RWPE2 (cell line): ENCODE measurements around the gene CYP2A6.
A peak's percentile ranks its signal among the peaks of the same experiment; 100 is the strongest.

Experiments used
- ATAC-seq: fragments of 200-7000 bp; cut with Tn5 transposase; 3 replicates; pipeline ENCODE4 v1.9.1; 2021; ENCODE audit warnings: low read depth
- DNase-seq: peaks from one replicate; pipeline ENCODE4 v3.0.0-alpha.2; 2020; ENCODE audit warnings: low spot score
- H3K27ac ChIP-seq: fragments of 450-650 bp; 2 replicates; pipeline ENCODE4 v1.5.1; 2017; ENCODE audit warnings: mild to moderate bottlenecking; ENCODE audit not compliant: poor library complexity, severe bottlenecking
- H3K27me3 ChIP-seq: fragments of 250-450 bp; sonication (Bioruptor Pico); 2 replicates; pipeline ENCODE4 v1.5.1; 2021; ENCODE audit warnings: mild to moderate bottlenecking, moderate library complexity; ENCODE audit not compliant: insufficient read depth, poor library complexity, severe bottlenecking
- H3K36me3 ChIP-seq: fragments of 250-450 bp; sonication (Bioruptor Pico); 2 replicates; pipeline ENCODE4 v1.5.1; 2020; ENCODE audit warnings: low read depth, mild to moderate bottlenecking, moderate library complexity
- H3K4me1 ChIP-seq: fragments of 250-450 bp; sonication (Bioruptor Pico); 2 replicates; pipeline ENCODE4 v1.5.1; 2021; ENCODE audit warnings: mild to moderate bottlenecking, moderate library complexity; ENCODE audit not compliant: insufficient read depth, poor library complexity, severe bottlenecking
- H3K4me3 ChIP-seq: fragments of 250-450 bp; sonication (Bioruptor Pico); 2 replicates; pipeline ENCODE4 v1.5.1; 2021; ENCODE audit warnings: mild to moderate bottlenecking, moderate library complexity; ENCODE audit not compliant: severe bottlenecking
- H3K9me3 ChIP-seq: fragments of 250-450 bp; sonication (Bioruptor Pico); 2 replicates; pipeline ENCODE4 v1.5.1; 2021; ENCODE audit warnings: mild to moderate bottlenecking, moderate library complexity; ENCODE audit not compliant: severe bottlenecking
- CTCF ChIP-seq: fragments of 450-650 bp; IDR thresholded peaks from one replicate; pipeline ENCODE4 v1.5.1; 2017; ENCODE audit warnings: mild to moderate bottlenecking, moderate library complexity; ENCODE audit not compliant: poor library complexity, severe bottlenecking

The CYP2A6 gene

GRCh38 chr19:40797166-40797962 lies 52.9 kb downstream of the CYP2A6 start:
- Histone ChIP-seq H3K36me3 (peaks cover 21% of the 10 kb centered on the region), H3K4me1 (peaks cover 14% of the 10 kb centered on the region), H3K9me3 (no peaks in the 10 kb centered on the region), H3K27me3 (no peaks in the 10 kb centered on the region), H3K27ac (peak overlapping the region; percentile 79), H3K4me3 (no peak overlapping the region)
- no peak for TF ChIP-seq CTCF
- no peak for DNase-seq
- ATAC-seq = no peak
